Amniotic epithelial cell (primary cell): Measurements from ENCODE around the gene KIF26B.

Source experiments
- DNase-seq: peaks from one replicate; pipeline ENCODE4 v3.0.0-alpha.2; 2010; ENCODE audit warnings: low read depth

KIF26B gene

GRCh38 chr1:245431706-245432105 is 276.9 kb downstream of the KIF26B start:
- DNase-seq: no peak

- no peak for DNase-seq
Measured at GRCh38 chr1:245432228-245432875, 277.6 kb downstream of the KIF26B start.

DNA sequence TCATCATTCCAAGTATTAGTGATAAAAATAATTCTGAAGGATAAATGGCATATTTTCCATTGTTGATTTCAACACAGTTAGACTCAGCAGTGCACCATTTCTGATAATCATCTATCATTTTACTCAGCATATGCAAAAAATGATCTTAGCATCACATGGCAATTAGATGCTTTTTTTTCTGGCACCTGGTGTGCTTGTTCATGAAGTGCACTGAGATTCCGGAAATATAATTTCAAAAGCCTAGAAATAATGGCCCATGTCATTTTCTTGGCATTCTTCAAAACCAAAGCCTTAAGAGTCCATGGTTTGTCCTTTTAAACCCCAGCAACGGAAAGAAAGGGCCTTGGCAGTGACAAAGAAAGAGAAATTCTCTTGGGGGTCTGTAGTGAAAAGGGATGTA is 278.8 kb downstream of the KIF26B start:
- DNase-seq: no peak

- no peak for DNase-seq
Measured at GRCh38 chr1:245434280-245434679, 279.5 kb downstream of the KIF26B start.

- no peak for DNase-seq
Measured at GRCh38 chr1:245436407-245436806, 281.6 kb downstream of the KIF26B start.

DNA sequence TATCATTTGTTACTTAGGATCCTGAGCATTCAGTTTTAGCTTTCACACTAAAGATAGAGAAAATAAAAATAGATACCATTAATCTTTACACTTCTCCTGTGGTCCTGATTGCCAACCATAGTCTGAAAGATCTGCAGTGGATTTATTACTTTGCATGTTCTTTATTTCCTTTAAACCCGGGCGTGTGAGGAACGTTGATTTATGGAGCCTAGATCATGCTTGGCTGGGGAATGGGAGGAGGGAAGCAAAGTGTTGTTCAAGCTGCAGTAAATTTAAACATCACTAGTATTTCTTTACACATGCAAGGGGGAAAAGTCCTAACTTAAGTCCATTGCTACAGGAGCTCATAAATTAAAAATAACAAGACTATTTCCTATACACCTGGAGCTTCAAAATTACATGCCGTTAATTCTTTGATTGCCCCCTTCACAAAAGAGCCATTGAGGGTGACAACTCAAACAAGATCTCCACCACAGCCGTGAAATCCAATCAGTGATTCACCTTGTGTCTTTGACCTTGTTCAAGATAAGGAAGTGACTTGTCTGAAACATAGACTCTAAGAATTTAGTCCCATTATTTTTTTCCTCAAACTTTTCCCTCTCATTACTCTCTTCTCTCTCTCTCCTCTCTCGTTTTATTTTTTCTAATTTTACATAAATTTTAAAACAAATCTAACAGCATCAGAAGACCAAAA is 282.7 kb downstream of the KIF26B start:
- DNase-seq: no peak

GRCh38 chr1:245440922-245441321 is 286.1 kb downstream of the KIF26B start:
- DNase-seq: no peak

- no peak for DNase-seq
Measured at GRCh38 chr1:245441689-245442088, 286.9 kb downstream of the KIF26B start.

DNA sequence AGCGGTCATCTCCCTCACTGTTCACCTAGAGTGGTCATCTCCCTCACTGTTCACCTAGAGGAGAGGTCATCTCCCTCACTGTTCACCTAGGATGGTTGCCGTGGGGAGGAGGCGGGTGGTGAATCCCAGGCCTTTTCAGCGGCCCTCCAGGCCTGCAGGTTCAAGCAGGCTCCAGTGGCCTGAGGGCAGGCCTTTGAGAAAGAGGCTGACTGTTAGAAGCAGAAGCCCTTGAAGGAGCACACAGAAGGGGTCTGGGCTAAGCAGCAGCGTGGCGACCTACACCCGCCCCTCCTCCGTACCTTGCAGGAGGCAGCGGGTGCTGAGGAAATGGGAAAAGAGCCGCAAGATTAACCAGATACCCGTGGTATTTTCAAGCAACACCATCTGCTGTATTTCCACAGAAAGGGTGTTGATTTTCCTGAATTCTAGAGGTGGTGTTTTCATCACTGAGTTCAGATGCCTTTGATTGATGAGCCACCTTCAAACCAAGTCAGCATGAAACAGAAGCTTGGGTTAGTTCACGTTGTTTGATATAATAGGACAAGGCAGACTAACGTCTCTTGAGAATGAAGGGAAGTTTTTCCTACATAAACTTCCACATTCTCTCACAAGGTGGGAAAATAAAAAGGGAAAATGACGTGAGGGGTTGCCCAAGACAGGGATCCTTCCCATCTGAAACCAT is 289.5 kb downstream of the KIF26B start:
- DNase-seq: peak; percentile 47

- peak; percentile 73 for DNase-seq
Measured at GRCh38 chr1:245444945-245445344, 290.2 kb downstream of the KIF26B start.

- peak; percentile 48 for DNase-seq
Measured at GRCh38 chr1:245448531-245448930, 293.7 kb downstream of the KIF26B start.

GRCh38 chr1:245448975-245449431 is 294.2 kb downstream of the KIF26B start:
- peak; percentile 84 for DNase-seq

- peak; percentile 60 for DNase-seq
Measured at GRCh38 chr1:245453541-245453940, 298.8 kb downstream of the KIF26B start.

DNA sequence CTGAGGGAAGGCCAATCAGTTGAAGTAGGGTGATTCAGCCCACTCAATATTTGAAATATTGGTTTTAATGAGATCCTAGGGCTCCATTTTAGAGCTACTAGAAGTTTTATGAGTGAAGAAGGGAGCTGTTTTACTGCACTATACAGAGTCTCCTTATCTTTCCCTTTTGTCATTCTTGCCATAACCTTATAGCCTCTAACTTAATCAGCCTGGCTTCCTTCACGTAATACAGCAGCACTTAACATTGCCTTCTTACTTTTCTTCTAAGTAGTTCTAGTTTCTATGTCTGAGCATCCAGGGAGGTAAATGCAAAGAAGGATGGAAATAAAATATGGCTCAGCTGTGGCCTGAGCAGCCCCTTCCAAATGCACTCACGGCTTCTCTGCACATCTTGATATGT is 299.3 kb downstream of the KIF26B start:
- DNase-seq: peak; percentile 21

DNA sequence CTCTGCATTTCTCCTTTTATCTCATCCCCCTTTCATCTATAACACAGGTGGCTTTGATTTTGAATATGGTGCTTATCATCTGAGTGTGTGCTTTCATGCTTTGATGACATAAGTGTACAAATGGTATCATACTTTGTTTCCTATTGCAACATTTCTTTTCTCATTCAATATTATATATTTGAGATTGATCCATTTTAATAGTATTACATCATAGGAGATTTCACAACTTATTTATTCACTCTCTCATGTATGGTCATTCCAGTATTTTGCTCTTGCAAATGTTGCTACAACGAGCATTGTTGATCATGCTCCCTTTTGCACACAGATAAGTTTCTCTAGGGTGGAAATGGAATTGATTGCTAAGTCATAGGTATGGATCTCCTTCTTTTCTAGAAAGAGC is 302.8 kb downstream of the KIF26B start:
- no peak for DNase-seq

DNA sequence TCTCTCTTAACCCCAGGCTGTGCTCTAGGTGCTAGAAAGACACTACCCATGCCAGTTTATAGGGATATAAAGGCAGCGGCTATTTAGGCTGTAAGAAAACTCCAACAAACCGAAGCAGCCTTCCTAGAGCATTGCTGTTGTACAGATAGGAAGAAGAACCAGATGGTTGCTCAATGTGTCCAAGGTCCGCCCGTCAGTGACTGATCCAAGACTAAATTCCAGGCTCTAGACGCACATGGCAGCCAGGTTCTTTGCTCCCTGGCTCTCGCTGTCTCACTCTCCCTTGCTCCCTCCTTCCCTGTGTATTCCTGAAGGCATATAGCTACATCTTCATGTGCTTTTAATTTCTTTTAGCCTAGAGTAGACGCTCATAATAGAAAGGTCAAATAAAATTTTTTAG is 303.4 kb downstream of the KIF26B start:
- peak; percentile 21 for DNase-seq

- DNase-seq: peak; percentile 79
Measured at GRCh38 chr1:245458761-245459174, 304.0 kb downstream of the KIF26B start.

DNA sequence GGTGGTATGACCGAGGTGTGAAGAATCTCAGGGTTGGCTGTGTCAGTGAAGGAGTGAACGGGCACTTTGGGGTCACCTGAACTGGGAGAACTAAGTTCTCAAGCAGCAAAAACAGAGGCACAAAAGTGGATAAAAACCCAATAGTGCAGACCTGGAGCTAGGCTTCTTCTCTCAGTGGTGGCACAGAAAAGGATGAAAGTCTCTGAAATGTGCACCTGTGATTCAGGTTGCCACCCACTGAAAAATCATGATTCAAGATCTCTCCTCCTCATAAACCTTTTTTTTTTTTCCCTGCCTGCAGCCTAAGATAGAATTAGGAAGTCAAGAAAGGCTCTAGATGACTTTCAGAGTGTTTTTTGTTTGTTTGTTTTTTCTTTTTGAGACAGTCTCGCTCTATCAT is 304.8 kb downstream of the KIF26B start:
- DNase-seq: no peak

GRCh38 chr1:245461681-245462080 is 306.9 kb downstream of the KIF26B start:
- no peak for DNase-seq

- DNase-seq: no peak
Measured at GRCh38 chr1:245462161-245462560, 307.4 kb downstream of the KIF26B start.

DNA sequence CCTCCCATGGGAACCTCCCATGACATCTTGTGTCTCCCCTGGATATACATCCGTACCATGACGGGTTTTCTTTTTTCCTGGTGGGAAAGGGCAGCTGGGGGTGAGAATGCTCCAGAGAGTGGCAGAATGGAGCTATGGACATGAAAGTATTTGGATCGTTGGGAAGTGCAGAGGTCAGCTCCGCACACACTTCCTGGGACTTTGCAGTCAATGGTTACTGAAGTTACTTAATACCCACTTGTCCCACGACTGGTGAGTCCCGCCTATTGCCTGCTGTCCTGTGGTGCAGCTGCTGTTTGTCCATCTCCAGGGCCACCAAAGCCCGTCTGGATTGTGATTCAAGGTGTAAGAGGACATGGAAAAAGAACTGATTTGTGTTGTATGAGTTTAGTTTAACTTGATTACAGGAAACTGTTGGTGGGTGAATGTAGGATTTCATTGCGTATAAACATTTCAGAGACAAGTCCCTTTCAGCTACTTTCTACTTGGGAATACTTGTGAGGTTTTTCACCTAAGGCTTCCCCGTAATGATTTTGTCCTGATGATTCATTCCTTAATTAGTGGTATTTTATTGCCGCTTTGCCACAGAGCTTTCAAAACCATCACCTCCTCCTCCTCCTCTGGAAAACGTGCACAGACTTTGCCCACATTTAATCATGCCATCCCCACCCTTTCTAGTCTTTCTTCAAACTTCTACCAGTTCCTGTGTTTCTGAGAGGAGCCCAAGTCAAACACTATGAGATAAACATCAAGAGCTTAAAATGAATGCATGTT is 308.8 kb downstream of the KIF26B start:
- no peak for DNase-seq

- DNase-seq: no peak
Measured at GRCh38 chr1:245464290-245464689, 309.5 kb downstream of the KIF26B start.
